CD4-positive, alpha-beta T cell treated with Interleukin-4 for 1 hour (primary cell): ENCODE results near the gene PAM.
A peak's percentile ranks its signal among the peaks of the same experiment; 100 is the strongest.
"Not testable (repeated sequence)": the region's sequence is repeated elsewhere in the genome, so short reads cannot be mapped to it uniquely, and the experiment has no call there.

ENCODE experiments used
- DNase-seq, 2 donors: peaks; one replicate each; pipeline ENCODE4 v3.0.0-alpha.2; 2020 to 2022

PAM gene

DNA sequence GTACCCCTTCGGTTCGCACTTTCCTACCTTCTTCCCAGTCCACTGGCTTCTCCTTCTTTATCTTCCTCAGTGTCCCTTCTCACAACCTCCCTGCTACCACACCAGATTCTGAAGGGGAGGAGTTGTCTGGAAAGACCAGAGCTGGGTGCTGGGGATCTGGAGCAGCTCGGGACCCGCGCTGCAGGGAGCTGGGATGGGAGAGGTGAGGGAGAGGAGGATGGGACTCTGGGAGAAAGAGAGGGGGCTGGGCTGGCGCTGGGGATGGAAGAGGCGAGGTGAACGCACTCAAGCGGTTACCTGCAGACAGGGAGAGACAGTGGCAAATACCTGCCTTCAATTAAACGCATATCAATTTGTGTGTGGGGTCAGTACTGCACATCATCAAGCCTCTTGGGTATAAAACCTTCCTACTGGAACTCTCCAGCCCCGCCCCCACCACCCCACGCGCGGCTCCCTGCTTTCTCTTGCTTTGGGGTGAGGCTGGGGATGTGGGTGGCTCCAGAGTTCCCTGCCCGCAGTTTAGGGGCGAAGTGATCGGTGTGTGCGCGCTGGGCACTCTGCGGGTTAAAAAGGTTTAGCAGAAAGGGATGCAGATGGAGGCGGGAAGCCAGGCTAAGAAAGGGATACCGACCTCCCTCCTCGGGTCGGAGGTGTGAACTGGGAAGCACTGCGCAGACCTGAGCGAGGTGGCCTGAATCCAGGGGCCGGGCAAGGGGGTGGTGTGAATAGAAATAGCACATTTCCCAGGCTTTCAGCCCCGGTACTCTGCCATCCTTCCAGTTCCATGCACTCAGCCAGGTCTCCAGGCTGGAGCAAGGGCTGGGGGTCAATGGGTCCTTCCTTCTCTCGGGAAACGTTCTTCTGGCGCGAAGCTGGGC lies 977 bp upstream of the PAM start:
- DNase-seq = no peak

DNA sequence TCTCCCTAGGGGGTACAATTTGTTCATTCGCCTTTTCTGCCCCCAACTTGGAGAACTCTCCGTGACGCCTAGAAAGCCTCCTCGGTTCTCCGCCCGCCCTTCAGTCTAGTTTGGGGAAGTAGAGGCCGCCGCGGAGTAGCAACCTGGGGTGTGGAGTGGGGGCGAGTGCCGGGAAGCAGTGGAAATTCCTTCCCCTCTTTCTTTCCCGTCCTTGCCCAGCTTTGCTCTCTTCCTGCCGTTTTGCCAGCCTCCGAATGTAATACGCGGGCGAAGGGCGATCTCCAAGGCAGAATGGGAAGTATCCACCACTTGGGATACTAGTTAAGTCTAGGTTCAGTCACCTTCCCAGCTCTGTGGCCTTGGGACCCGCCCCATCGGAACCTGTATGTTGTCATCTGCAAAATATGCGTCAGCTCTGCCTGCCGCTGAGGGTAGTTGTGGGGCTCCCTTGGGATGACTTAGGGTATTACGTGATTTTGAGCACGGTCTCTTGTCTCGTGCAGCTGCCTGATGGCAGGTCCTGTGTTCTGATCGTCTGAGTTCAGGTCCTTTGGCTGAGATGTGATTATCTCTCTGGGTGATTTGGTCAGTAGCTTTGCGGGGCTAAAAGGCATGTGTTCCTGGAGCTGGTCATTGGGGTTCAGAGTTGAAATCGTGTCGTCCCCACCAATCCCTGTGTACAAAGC lies 724 bp downstream of the PAM start:
- DNase-seq = peak; percentile 74 to 75

DNA sequence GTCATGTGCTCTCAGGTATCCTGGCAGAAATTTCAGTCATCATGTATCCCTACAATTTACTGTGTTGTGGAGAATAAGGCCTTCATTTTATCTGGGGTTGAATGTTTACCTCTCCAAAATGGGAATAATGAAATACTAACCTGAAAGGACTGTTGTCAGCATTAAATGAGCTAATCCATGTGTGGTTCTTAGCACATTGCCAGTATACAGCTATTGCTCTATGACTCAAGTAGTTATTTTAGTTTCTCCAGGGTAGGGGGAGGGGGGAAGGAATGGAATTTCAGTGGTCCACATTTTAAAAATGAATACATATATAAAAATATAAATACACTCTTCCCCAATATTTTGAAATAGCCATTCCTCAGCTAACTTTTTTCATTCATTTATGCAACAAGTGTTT lies 3.5 kb downstream of the PAM start:
- DNase-seq = no peak

DNA sequence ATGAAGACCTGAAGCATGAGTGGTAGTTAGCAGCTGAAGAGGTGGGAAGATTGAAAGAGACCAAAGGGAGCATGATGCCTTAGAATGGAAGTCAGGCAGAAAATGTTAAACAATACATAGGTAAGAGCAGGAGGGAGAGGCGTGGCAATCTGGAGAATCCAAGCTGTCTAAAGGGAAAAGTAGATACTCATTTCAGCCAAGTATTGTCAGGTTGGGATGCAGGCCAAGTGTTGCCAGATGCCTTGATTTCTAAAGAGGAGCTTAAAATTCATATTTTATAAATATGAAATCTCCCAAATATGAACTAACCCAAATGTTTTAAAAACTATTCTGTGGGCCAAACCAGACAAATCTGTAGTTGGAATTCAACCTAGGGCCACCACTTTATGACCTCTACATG lies 4.2 kb downstream of the PAM start:
- DNase-seq = no peak

DNA sequence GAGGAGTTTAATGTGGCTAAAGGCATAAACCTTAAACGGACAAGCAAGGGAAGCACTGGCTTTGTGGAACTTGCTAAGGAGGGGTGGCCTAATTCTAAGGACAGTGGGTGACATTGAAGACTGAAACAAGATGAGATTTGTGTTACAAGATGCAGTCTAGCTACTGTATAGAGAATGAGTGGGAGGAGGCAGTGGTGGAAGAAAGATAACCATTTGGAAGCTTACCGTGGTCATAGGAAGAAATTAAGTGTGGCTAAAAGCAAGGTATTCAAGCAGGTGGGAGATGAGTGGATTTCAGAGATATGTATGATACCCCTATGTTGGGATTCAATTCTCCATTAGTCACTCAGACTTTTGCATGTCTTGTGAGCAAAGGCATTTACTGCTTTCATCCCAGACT lies 4.6 kb downstream of the PAM start:
- no peak for DNase-seq

DNA sequence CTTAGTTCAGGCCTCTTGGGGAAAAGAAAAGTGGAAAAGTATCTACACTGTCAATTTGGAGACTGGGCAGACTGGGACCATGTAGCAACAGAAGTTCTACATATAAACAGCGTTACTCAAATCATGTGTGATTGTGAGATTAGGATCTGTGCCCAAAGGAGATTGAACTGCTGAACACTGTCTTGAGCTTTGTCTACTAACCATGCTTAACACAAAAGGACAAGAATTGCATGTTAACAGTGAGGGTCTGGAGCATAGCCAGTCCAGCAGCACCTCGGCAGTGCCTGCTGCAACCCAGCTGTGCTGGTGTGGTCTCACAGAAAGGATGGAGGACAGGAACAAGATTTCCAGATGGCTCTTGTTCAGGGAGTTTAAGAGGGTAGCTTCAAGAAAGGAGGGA lies 5.7 kb downstream of the PAM start:
- no peak for DNase-seq

DNA sequence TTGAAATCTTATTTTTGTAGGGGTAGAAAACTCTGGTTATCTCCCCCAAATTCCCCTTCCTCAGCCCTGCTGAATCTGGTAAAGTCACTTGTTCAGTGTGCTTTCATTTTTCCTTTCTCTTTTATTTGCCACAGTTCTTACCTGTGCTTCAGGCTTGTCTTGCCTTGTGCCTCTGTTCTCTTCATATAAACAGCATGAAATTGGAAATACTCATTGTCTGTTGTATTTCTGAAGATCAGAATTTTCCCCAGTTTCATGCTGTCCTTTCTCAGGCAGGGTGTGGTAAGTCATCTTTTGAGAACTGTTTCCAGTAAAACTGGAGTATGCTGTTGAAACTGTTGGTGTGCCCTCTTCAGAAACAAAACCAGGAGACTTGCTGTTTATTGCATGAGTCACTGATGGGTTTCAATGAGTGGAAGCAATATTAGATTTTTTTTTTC lies 7.0 kb downstream of the PAM start:
- DNase-seq = peak in 1 of 2 donors; percentile 45

DNA sequence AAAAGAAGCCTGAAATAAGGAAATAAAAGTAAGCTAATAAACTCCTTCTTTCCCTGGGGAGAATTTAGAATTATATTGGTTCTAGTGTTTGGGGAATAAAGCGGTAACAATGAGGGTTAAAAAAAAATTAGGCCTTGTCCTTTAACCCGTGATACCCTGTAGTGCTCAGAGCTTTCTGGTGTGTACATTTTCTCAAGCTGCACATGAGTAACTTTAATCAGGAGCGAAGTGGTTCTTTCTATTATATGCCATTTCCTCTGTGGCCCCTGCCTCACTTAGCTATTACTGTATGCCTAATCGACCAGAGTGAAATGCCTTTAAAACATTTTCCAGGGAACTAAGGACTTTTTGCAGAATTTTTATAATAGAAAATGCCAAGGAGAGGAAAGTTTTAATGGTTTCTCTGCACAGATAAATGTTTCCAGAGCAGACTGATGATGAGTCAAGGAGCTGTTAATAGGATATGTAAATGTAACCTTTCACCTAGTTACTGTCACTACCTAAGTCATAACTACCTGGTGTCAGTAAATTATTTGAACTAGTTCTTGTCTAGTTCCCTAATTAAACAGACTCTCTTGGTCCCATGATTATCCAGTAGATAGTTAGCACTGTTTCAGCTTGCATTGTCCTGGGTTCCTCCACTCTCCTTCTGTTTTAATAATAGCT lies 7.6 kb downstream of the PAM start:
- DNase-seq = no peak

DNA sequence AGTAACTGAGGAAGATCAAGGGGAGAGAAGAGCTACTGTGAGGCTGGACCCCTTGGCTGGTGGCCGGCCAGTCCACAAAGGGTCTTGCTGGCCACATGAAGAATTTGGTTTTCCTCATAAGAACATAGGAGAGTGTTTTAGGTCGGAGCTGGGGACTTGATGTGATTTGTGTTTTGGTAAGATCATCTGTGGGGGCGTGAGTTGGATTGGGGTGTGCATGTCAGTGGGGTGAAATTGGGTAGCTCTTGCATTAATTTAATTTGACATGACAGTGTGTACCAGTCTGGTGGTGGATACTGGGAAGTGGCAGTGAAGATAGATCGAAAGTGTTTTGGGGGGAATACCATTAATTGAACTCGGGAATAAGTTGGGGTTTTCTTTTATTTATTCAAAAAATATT lies 8.6 kb downstream of the PAM start:
- no peak for DNase-seq

DNA sequence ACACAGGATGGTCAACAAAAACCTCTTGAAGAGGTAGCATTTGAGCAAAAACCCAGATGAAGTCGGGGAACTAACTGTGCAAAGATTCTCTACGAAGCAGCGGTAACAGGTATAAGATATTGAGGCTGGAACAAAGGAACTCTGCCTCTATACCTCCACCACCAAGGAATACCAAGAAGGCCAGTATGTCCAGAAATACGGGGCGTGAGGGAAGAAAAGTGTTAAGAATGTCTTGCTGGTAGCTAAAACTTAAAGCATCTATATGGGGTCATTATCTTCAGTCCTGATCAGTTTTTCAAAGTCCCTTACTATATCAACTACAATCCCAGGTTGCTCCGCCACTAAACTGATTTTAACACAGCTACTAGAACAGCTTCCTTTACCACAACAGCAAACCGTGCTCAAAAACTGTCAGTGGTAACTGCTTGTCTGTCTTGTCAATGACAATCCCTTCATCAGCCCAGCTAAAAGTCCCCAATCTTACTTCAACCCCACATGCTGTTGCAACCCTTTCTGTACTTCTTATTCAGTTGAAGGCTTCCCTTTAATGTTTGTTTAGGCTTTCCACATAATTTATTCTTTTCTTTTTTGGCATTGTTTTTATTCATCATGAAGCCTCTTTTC lies 9.4 kb downstream of the PAM start:
- DNase-seq = peak in 1 of 2 donors; percentile 35

DNA sequence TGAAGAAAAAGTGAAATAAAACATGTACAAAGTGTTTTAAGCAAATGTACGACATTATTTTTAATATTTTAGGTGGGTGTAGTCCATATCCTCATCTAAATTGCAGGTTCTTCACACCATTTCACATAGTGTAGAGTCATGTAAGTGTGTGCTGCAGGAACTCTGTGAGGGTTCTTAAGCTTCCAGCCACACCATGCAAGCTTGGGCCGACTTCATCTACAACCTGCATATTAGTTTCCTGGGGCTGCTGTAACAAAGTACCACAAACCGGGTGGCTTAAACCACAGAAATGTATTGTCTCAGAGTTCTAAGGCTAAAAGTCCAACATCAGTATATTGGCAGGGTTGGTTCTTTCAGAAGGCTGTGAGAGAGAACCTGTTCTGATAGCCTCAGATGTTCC lies 10.2 kb downstream of the PAM start:
- DNase-seq = no peak

DNA sequence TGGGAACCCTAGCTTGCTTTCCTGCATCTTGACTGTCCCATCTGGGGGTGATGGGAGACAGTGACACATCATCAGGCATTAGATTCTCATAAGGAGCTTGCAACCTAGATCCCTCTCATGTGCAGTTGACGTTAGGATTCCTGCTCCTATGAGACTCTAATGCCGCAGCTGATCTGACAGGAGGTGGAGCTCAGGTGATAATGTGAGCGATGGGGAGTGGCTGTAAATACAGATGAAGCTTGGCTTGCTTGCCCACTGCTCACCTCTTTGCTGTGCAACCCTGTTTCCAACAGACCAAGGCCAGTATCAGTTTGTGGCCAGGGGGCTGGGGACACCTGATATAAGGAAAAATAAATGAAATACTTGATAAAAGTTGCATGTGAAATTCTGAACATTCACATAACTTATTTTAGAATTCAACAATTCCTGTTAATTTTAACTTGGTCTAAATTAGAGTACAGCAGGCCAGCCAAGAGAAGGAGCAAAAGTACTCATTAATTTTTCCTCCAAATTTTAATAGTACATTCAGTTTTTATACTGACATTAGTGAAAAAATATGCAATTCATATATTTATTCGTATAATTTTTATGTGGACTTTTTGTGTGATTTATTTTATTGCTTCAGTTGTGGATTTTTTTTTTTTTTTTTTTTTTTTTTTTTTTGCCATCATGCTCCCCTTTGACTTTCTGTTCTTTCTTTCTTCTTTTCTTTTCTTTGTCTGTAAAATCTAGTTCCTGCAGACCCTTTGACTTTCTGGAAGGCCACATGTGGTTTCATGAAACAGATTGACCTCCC lies 11.4 kb downstream of the PAM start:
- no peak for DNase-seq

DNA sequence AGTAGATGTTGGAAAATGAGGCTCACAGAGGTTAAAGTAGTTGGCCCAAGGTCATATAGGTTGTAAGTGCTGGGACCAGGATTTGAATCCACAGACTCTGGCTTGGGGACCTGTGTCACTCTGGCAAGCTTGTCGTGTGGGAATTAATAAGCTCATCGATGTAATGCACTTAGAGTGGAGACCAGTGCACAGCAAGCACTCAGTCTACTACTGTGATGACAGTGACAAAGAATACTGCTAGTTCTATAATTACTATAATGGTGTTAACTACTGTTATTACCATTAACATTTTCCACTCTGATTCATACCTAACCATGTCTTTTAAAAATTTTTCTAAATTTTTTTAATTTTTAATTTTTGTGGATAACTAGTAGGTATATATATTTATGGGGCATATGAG lies 12.8 kb downstream of the PAM start:
- DNase-seq = no peak

DNA sequence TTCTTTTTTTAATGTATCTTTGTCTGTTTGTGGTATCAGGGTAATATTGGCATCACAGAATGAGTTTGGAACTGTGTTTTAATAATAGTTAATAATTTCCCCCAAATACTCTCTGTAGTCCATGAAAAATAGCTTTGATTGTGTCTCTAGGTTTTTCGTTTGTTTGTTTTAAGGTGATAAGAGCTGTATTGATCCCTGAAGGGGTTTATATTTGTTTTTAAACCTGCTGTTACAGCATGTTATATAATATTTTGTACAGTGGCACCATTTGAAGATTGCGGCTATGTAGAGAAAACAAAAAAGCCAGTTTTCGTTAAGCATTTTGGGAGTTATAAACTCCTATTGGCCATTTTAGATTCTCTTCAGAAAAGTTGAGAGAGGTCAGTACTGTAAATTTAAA lies 15.7 kb downstream of the PAM start:
- DNase-seq = no peak

DNA sequence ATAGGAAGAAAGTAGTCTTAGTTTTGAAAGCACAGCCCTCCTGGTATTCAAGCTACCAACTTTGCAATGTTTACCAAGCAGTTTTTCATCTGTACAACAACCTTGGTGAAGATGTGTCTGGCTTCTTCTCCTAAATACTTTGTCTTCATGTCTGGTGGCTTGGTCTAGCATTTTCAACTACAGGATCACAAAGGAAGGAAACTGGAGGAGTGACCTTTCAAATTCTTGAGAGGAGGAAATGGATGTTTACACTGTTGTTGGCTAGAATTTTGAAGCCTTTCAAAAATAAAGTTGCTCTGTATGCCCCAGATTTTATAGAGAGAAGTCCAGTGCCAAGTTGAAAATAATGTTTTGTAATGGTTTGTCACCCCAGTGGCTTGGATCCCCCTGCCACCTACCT lies 16.3 kb downstream of the PAM start:
- no peak for DNase-seq

DNA sequence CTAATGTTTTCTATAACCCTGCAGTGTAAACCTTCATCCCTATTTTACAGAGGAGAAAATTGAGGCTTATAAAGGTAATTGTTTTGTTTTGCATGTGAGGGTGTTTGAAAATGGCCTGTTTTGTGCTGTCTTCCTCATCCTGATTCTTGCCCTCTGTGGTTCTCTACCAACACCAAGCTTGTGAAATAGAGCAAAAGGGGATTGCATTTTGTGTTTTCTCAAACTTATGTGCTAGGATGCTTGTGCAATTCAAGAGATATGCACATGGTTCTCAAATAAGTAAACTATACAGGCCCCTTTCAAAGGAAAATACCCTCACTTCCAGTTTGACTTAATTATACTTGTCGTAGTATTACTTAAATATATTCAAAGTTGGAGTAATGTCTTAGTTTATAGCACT lies 17.2 kb downstream of the PAM start:
- DNase-seq = no peak

DNA sequence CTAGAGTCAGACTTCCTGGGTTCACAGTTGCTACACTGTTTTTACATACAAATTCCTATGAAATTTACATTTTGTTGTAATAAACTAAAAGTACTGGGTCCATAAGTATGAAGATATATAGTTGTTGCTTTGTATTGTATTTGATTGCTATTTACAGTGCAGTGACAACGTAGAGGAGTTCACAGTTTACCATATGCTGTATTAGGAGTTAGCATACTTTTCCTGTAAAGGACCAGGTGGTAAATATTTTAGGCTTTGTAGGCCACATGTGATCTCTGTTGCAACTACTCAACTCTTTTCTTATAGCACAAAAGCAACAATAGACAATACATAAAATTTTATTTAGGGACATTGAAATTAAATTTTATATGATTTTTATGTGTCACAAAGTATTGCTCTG lies 18.0 kb downstream of the PAM start:
- no peak for DNase-seq

DNA sequence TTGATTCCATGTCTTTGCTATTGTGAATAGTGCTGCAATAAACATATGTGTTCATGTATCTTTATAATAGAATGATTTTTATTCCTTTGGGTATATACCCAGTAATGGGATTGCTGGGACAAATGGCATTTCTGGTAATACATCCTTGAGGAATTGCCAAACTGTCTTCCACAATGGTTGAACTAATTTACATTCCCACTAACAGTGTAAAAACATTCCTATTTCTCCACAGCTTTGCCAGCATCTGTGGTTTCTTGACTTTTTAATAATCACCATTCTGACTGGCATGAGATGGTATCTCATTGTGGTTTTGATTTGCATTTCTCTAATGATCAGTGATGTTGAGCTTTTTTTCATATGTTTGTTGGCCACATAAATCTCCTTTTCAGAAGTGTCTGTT lies 20.7 kb downstream of the PAM start:
- not testable (repeated sequence) for DNase-seq

DNA sequence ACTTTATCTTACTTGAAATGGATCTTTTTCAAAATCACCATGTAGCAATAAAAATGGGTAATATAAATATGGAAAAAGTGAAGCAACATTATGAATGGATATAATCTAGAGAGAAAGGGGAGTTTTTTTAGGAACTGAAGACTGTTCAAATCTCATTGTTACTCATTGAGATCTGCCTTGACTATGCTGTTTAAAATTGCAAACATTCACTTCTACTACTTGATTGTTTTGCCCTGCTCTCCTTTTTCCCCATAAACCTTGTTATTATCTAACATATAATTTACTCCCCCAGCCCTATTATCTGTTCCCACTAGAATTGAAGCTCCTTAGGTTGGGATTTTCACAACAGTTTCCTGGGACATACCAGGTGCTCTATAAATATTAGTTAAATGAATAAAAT lies 22.0 kb downstream of the PAM start:
- DNase-seq = no peak

DNA sequence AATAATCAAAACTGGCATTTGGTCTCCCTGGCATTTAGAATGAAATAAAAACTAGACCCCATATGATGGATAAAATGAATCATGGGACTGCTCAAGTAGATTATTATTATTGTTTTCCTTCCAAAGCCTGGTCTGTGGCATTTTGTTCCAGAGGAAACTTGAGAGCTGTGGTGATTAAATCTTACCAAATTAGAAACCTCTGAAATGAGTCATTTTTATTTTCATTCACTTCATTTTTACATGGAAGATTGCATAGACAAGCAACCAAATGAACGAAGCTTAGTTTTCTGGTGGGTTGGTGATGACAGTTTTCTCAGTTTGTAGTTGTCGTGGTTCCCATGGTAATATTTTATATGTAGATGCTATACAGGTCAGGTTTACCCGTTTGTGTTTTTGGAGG lies 23.4 kb downstream of the PAM start:
- no peak for DNase-seq

DNA sequence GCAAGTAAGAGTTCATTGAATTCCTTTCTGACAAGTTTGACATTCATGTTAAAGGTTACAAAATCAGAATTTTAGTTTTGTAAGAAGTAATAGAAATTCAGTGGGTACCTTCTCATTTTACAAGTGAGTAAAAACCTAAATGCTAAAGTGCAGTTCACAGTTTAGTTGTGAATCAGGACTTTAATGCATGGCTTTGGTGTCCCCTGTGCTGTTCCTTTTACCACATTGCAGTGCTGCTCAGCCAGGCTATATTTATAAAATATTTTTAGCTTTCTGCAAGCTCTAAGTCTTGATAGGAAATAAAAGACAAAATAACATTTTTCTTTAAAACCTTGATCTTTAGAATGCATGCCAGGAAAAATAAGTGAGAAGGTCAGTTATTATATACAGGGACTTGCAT lies 26.3 kb downstream of the PAM start:
- no peak for DNase-seq

DNA sequence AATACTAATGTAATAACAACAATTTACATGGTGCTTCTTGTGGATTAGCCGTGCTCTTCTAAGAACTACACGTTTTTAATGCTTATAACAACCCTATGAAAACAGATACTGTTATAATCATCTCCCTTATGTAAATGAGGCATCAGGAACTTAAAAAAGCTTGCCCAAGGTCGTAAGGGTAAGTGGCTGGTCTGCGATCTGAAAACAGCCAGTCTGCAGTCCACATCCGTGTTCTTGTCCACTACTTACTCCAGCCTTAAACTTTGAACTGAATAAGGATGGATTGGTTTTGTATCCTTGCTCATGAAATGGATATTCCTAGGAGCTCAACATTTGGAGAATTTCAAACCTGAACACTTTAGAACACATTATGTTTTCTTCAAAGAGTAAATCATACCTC lies 26.7 kb downstream of the PAM start:
- DNase-seq = no peak
